Small intestine (tissue), 7 donors: ENCODE results near the gene RAB22A. TPM values are rescaled to one million over a fixed set of nuclear protein-coding genes. Genes with fewer than 3 reads are reported as not detected.

Source experiments
- DNase-seq, 2 donors: peaks; one replicate each; pipeline versions ENCODE4 v3.0.0 to v3.0.0-alpha.2; 2013
- FAIRE-seq: peaks from 2 replicates; lab custom pipeline; 2012; peaks lifted over from hg19 to GRCh38; lab: Jason Lieb, UNC
- H3K27ac ChIP-seq, 3 donors: one replicate each; pipeline ENCODE4 v1.5.1; 2013; ENCODE audit warnings: low read length in 2 of 3, mild to moderate bottlenecking in 2 of 3, control low read depth in 1 of 3, inconsistent platforms in 1 of 3, low read depth in 1 of 3, moderate library complexity in 1 of 3
- H3K27me3 ChIP-seq, 3 donors: one replicate each; pipeline ENCODE4 v1.6.1; 2013; ENCODE audit warnings: low read length in 3 of 3, inconsistent platforms in 1 of 3; ENCODE audit not compliant: control insufficient read depth in 3 of 3, insufficient read depth in 3 of 3
- H3K36me3 ChIP-seq, 3 donors: one replicate each; pipeline ENCODE4 v1.6.1; 2013; ENCODE audit warnings: low read length in 3 of 3, inconsistent platforms in 1 of 3, low read depth in 1 of 3, mild to moderate bottlenecking in 1 of 3, moderate library complexity in 1 of 3; ENCODE audit not compliant: control insufficient read depth in 3 of 3, insufficient read depth in 2 of 3
- H3K4me1 ChIP-seq, 3 donors: one replicate each; pipeline ENCODE4 v1.6.1; 2013; ENCODE audit warnings: low read length in 2 of 3, inconsistent platforms in 1 of 3, low read depth in 1 of 3, mild to moderate bottlenecking in 1 of 3, moderate library complexity in 1 of 3; ENCODE audit not compliant: control insufficient read depth in 3 of 3, insufficient read depth in 2 of 3
- H3K4me3 ChIP-seq, 3 donors: one replicate each; pipeline ENCODE4 v1.5.1; 2013; ENCODE audit warnings: low read length in 3 of 3, control low read depth in 1 of 3, inconsistent platforms in 1 of 3, low read depth in 1 of 3, mild to moderate bottlenecking in 1 of 3, moderate library complexity in 1 of 3
- H3K9me3 ChIP-seq, 2 donors: one replicate each; pipeline ENCODE4 v1.6.1; 2013; ENCODE audit warnings: low read depth in 1 of 2, low read length in 1 of 2; ENCODE audit not compliant: control insufficient read depth in 2 of 2, insufficient read depth in 1 of 2
- WGBS, 3 donors: extraction: QIAGEN DNeasy Blood & Tissue Kit; methylation state at CpG; one replicate each; pipeline ENCODE4 v1.1.7; 2013; 5-methylcytosine and 5-hydroxymethylcytosine counted together
- polyA plus RNA-seq, 4 donors: library from polyadenylated mRNA; stranded (reverse) in 3 of 4; unstranded in 1 of 4; fragments of 200-250 nt in 3 of 4; fragments of 120-200 nt in 1 of 4; gene quantifications; one replicate each; pipeline versions ENCODE4 v1.2.1 to v1.2.3, GENCODE V29; 2013
- donor health status: healthy with polysubstance abuse.
- donor health status: control.
- donor health status: control.
- donor health status: Bipolar disorder and iron deficiency.
- donor health status: healthy.

RAB22A gene
- polyA plus RNA-seq, 4 donors = 6.9 to 19.7 (median 12.1) TPM

- Histone ChIP-seq H3K27me3 (no peaks in the 10 kb centered on the region), H3K36me3 (peaks cover 0 to 3% (median 0%) of the 10 kb centered on the region in 3 donors), H3K27ac (no peak overlapping the region), H3K9me3 (no peaks in the 10 kb centered on the region), H3K4me3 (no peak overlapping the region), H3K4me1 (peaks cover 0 to 2% (median 0%) of the 10 kb centered on the region in 3 donors)
- 90 to 97% (median 91%) methylated on average over 2 of the region's 2 CpGs for WGBS, 3 donors
- FAIRE-seq (no peak), DNase-seq (no peak)
Observed at GRCh38 chr20:58325912-58326311, 16.4 kb downstream of the RAB22A start.

- Histone ChIP-seq H3K4me1 (peaks cover 0 to 2% (median 0%) of the 10 kb centered on the region in 3 donors), H3K27ac (peak overlapping the region in 1 of 3 donors; percentile 50), H3K9me3 (no peaks in the 10 kb centered on the region), H3K36me3 (peaks cover 0 to 3% (median 1%) of the 10 kb centered on the region in 3 donors), H3K27me3 (no peaks in the 10 kb centered on the region), H3K4me3 (no peak overlapping the region)
- FAIRE-seq = no peak
- DNase-seq = peak; percentile 68 to 72
- 82 to 89% (median 82%) methylated on average over 2 of the region's 2 CpGs for WGBS, 3 donors
Observed at GRCh38 chr20:58327211-58327610, 17.7 kb downstream of the RAB22A start.

- DNase-seq (no peak), FAIRE-seq (no peak)
- Histone ChIP-seq H3K27ac (no peak overlapping the region), H3K36me3 (peaks cover 0 to 3% (median 2%) of the 10 kb centered on the region in 3 donors), H3K4me1 (peaks cover 0 to 2% (median 0%) of the 10 kb centered on the region in 3 donors), H3K4me3 (no peak overlapping the region), H3K27me3 (no peaks in the 10 kb centered on the region), H3K9me3 (no peaks in the 10 kb centered on the region)
- WGBS, 3 donors = 92 to 96% (median 94%) methylated on average over 7 of the region's 7 CpGs
Observed at GRCh38 chr20:58328836-58329235, 19.3 kb downstream of the RAB22A start.

GRCh38 chr20:58329711-58330110, 20.2 kb downstream of the RAB22A start:
- Histone ChIP-seq H3K9me3 (no peaks in the 10 kb centered on the region), H3K36me3 (peaks cover 0 to 5% (median 2%) of the 10 kb centered on the region in 3 donors), H3K27me3 (no peaks in the 10 kb centered on the region), H3K4me1 (peaks cover 0 to 2% (median 0%) of the 10 kb centered on the region in 3 donors), H3K27ac (no peak overlapping the region), H3K4me3 (no peak overlapping the region)
- DNase-seq (no peak), FAIRE-seq (no peak)

- FAIRE-seq (no peak), DNase-seq (no peak)
- H3K27me3 ChIP-seq = no peaks in the 10 kb centered on the region
- H3K36me3 ChIP-seq = peaks cover 0 to 5% (median 2%) of the 10 kb centered on the region in 3 donors
- no peak overlapping the region for H3K27ac ChIP-seq
- no peaks in the 10 kb centered on the region for H3K9me3 ChIP-seq
- H3K4me1 ChIP-seq = peaks cover 0 to 2% (median 0%) of the 10 kb centered on the region in 3 donors
- no peak overlapping the region for H3K4me3 ChIP-seq
- 69 to 91% (median 87%) methylated on average over 3 of the region's 3 CpGs for WGBS, 3 donors
Observed at GRCh38 chr20:58330249-58330648, 20.7 kb downstream of the RAB22A start.

- no peaks in the 10 kb centered on the region for H3K9me3 ChIP-seq
- 65 to 100% (median 67%) methylated on average over 1 of the region's 1 CpG for WGBS, 3 donors
- H3K36me3 ChIP-seq = peaks cover 0 to 6% (median 2%) of the 10 kb centered on the region in 3 donors
- no peak overlapping the region for H3K27ac ChIP-seq
- DNase-seq = no peak
- peaks cover 0 to 2% (median 0%) of the 10 kb centered on the region in 3 donors for H3K4me1 ChIP-seq
- FAIRE-seq = no peak
- H3K4me3 ChIP-seq = no peak overlapping the region
- H3K27me3 ChIP-seq = no peaks in the 10 kb centered on the region
Observed at GRCh38 chr20:58330687-58331086, 21.2 kb downstream of the RAB22A start.

- FAIRE-seq = no peak
Observed at GRCh38 chr20:58331961-58332551, 22.5 kb downstream of the RAB22A start.

GRCh38 chr20:58339741-58340140, 30.2 kb downstream of the RAB22A start:
- Histone ChIP-seq H3K4me1 (no peaks in the 10 kb centered on the region), H3K27ac (no peak overlapping the region), H3K36me3 (peaks cover 0 to 2% (median 2%) of the 10 kb centered on the region in 3 donors), H3K9me3 (no peaks in the 10 kb centered on the region), H3K4me3 (no peak overlapping the region), H3K27me3 (no peaks in the 10 kb centered on the region)
- 97 to 99% (median 99%) methylated on average over 6 of the region's 6 CpGs for WGBS, 3 donors
- FAIRE-seq (no peak), DNase-seq (no peak)

More at GRCh38 chr20:58331961-58332551, 22.5 kb downstream of the RAB22A start:
- Histone ChIP-seq H3K9me3 (no peaks in the 10 kb centered on the region), H3K27me3 (no peaks in the 10 kb centered on the region), H3K4me3 (no peak overlapping the region), H3K4me1 (peaks cover 0 to 2% (median 0%) of the 10 kb centered on the region in 3 donors), H3K27ac (no peak overlapping the region), H3K36me3 (peaks cover 0 to 7% (median 2%) of the 10 kb centered on the region in 3 donors)
- DNase-seq = no peak
- WGBS, 3 donors = 78 to 90% (median 84%) methylated on average over 3 of the region's 3 CpGs
